Ishikawa (cell line): ENCODE results near the gene SLC12A1.
A peak's percentile ranks its signal among the peaks of the same experiment; 100 is the strongest.

Source experiments
- CEBPB ChIP-seq: IDR thresholded peaks from 2 replicates; pipeline ENCODE4 v1.6.1; 2012
- CREB1 ChIP-seq: IDR thresholded peaks from 2 replicates; pipeline ENCODE4 v1.6.1; 2012; ENCODE audit warnings: low read depth
- EGR1 ChIP-seq: IDR thresholded peaks from 2 replicates; pipeline ENCODE4 v1.6.1; 2012
- EP300 ChIP-seq: IDR thresholded peaks from 2 replicates; pipeline ENCODE4 v1.6.1; 2012; ENCODE audit warnings: borderline replicate concordance
- FOXM1 ChIP-seq: IDR thresholded peaks from 2 replicates; pipeline ENCODE4 v1.6.1; 2012; ENCODE audit warnings: low read depth, borderline replicate concordance
- RAD21 ChIP-seq: IDR thresholded peaks from 2 replicates; pipeline ENCODE4 v1.6.1; 2012; ENCODE audit warnings: low read depth
- YY1 ChIP-seq: IDR thresholded peaks from 2 replicates; pipeline ENCODE4 v1.6.1; 2012; ENCODE audit warnings: low read depth
- ZBTB7A ChIP-seq: IDR thresholded peaks from 2 replicates; pipeline ENCODE4 v1.6.1; 2012; ENCODE audit warnings: low read depth
- TF ChIP-seq, protein P1 (sequence below): IDR thresholded peaks from 2 replicates; pipeline ENCODE4 v1.6.1; 2012; ENCODE audit warnings: low read depth, mild to moderate bottlenecking

DNA sequence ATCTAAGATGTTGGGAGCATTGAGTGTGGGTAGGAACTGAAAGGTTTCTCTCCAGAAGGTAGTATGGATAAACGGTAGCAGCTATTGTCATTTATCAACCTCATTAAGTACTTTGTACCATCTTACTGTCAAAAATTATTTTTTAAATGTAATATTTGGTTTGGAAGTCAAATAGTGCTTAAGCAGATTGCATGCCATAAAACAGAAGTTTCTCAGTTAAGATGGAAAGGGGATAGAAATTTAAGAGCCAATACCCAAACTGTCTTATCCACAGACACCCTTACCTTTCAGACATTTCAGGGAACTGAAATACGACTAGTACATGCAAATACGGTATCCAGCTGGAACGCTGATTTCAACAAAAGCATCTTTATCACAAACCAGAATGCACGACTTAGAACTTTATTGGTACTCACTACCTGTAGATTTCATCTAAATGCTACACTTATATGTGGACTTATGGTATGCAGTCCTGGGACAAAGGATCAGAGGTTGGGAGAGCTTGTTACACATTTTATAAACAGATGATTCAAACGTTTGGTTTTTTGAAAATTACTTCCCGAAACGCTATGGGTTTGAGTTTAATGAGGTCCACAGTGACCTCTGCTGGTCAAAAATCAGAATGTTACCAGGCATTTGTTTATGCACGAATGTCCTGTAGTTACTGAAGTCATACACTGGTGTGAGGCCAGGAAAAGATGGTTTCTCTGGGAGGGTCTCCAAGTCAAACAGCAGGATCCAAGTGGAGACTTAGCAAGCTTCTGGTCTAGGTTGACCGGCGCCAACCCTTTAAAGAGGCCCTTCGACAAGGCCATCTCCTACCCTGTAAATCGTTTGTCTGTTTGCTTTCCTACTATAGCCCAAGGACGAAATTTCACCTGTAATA lies 79.5 kb downstream of the SLC12A1 start:
- TF ChIP-seq EP300 (no peak), FOXM1 (no peak), CREB1 (no peak), YY1 (no peak), CEBPB (no peak), RAD21 (peak; percentile 62), ZBTB7A (no peak), EGR1 (no peak)
- TF ChIP-seq, protein P1, sequence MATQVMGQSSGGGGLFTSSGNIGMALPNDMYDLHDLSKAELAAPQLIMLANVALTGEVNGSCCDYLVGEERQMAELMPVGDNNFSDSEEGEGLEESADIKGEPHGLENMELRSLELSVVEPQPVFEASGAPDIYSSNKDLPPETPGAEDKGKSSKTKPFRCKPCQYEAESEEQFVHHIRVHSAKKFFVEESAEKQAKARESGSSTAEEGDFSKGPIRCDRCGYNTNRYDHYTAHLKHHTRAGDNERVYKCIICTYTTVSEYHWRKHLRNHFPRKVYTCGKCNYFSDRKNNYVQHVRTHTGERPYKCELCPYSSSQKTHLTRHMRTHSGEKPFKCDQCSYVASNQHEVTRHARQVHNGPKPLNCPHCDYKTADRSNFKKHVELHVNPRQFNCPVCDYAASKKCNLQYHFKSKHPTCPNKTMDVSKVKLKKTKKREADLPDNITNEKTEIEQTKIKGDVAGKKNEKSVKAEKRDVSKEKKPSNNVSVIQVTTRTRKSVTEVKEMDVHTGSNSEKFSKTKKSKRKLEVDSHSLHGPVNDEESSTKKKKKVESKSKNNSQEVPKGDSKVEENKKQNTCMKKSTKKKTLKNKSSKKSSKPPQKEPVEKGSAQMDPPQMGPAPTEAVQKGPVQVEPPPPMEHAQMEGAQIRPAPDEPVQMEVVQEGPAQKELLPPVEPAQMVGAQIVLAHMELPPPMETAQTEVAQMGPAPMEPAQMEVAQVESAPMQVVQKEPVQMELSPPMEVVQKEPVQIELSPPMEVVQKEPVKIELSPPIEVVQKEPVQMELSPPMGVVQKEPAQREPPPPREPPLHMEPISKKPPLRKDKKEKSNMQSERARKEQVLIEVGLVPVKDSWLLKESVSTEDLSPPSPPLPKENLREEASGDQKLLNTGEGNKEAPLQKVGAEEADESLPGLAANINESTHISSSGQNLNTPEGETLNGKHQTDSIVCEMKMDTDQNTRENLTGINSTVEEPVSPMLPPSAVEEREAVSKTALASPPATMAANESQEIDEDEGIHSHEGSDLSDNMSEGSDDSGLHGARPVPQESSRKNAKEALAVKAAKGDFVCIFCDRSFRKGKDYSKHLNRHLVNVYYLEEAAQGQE = no peak
